GM06990 (cell line): ENCODE measurements around the gene VAV1.
A peak's percentile ranks its signal among the peaks of the same experiment; 100 is the strongest.
"Not testable (repeated sequence)": the region's sequence is repeated elsewhere in the genome, so short reads cannot be mapped to it uniquely, and the experiment has no call there.

Experiments used
- DNase-seq: peaks from one replicate; pipeline ENCODE4 v3.0.0-alpha.2; 2011; ENCODE audit not compliant: insufficient read length; ENCODE audit errors: extremely low read depth
- H3K27me3 ChIP-seq: replicated peaks from 2 replicates; pipeline ENCODE4 v1.6.0; 2011; ENCODE audit warnings: low read length; ENCODE audit not compliant: control insufficient read depth, insufficient read depth
- H3K36me3 ChIP-seq: 2 replicates; pipeline ENCODE4 v1.5.1; 2011; ENCODE audit warnings: low read length; ENCODE audit not compliant: control insufficient read depth, insufficient read depth
- H3K4me3 ChIP-seq: replicated peaks from 2 replicates; pipeline ENCODE4 v1.5.1; 2011; ENCODE audit warnings: low read depth, mild to moderate bottlenecking, control low read depth, low read length
- TF ChIP-seq, protein P1 (sequence below): IDR thresholded peaks from 2 replicates; pipeline ENCODE4 v1.5.1; 2011; ENCODE audit warnings: low read length, control low read depth, mild to moderate bottlenecking, inconsistent platforms; ENCODE audit not compliant: insufficient read depth, poor library complexity, severe bottlenecking

Gene VAV1

DNA sequence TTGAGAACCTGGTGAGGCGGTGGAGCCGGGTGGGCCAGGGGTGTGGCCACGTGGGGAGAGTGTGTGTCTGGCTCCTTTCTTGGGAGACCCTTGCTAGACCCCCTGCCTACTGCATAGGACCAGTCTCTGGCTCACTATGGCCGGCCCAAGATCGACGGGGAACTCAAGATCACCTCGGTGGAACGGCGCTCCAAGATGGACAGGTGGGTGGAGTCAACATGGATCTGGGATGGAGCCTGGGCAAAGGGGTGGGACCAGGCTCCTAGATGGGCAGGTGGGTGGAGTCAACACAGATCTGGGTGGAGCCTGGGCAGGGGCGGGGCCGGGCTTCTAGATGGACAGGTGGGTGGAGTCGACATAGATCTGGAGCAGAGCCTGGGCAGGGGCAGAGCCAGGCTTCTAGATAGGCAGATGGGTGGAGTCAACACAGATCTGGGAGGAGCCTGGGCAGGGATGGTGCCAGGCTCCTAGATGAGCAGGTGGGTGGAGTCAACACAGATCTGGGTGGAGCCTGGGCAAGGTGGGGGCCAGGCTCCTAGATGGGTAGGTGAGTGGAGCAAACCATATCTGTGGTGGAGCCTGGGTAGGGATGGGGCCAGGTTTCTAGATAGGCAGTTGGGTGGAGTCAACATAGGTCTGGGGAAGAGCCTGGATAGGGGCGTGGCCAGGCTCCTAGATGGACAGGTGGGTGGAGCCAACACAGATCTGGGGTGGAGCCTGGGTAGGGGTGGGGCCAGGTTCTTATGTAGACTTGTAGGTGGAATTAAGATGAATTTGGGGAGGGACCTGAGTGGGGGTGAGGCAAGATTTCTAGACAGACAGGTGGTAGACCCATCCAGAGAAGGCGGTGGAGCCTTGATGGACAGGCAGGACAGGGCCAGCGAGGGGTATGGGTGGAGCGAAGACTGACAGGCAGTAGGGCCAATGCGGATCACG lies 56.5 kb downstream of the VAV1 start:
- Histone ChIP-seq H3K27me3 (no peaks in the 10 kb centered on the region), H3K4me3 (no peak overlapping the region), H3K36me3 (peaks cover 44% of the 10 kb centered on the region)
- TF ChIP-seq, protein P1, sequence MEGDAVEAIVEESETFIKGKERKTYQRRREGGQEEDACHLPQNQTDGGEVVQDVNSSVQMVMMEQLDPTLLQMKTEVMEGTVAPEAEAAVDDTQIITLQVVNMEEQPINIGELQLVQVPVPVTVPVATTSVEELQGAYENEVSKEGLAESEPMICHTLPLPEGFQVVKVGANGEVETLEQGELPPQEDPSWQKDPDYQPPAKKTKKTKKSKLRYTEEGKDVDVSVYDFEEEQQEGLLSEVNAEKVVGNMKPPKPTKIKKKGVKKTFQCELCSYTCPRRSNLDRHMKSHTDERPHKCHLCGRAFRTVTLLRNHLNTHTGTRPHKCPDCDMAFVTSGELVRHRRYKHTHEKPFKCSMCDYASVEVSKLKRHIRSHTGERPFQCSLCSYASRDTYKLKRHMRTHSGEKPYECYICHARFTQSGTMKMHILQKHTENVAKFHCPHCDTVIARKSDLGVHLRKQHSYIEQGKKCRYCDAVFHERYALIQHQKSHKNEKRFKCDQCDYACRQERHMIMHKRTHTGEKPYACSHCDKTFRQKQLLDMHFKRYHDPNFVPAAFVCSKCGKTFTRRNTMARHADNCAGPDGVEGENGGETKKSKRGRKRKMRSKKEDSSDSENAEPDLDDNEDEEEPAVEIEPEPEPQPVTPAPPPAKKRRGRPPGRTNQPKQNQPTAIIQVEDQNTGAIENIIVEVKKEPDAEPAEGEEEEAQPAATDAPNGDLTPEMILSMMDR = no peak
- peak; percentile 73 for DNase-seq

- not testable (repeated sequence) for H3K4me3 ChIP-seq, H3K27me3 ChIP-seq, DNase-seq
- peaks cover 44% of the 10 kb centered on the region for H3K36me3 ChIP-seq
Measured at GRCh38 chr19:6829829-6830228, 57.3 kb downstream of the VAV1 start.

DNA sequence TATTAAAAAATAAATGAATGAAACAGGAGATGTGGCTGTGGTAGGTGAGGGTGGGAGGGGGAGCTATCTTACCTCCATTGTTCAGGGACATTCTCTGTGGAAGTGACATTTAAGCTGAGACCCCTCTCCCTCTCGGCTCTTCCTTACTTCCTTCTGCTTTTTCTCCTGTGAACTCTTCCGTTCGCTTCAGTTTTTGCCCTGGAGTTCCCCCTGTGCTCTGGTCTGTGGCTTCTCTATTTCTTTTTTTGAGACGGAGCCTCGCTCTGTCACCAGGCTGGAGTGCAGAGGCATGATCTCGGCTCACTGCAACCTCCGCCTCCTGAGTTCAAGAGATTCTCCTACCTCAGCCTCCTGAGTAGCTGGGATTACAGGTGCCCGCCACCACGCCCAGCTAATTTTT lies 58.6 kb downstream of the VAV1 start:
- DNase-seq, H3K27me3 ChIP-seq, H3K4me3 ChIP-seq: not testable (repeated sequence)
- peaks cover 38% of the 10 kb centered on the region for H3K36me3 ChIP-seq

GRCh38 chr19:6832412-6832811 lies 59.9 kb downstream of the VAV1 start:
- Histone ChIP-seq H3K27me3 (no peaks in the 10 kb centered on the region), H3K36me3 (peaks cover 36% of the 10 kb centered on the region), H3K4me3 (no peak overlapping the region)
- no peak for DNase-seq
- TF ChIP-seq, protein P1 = no peak

DNA sequence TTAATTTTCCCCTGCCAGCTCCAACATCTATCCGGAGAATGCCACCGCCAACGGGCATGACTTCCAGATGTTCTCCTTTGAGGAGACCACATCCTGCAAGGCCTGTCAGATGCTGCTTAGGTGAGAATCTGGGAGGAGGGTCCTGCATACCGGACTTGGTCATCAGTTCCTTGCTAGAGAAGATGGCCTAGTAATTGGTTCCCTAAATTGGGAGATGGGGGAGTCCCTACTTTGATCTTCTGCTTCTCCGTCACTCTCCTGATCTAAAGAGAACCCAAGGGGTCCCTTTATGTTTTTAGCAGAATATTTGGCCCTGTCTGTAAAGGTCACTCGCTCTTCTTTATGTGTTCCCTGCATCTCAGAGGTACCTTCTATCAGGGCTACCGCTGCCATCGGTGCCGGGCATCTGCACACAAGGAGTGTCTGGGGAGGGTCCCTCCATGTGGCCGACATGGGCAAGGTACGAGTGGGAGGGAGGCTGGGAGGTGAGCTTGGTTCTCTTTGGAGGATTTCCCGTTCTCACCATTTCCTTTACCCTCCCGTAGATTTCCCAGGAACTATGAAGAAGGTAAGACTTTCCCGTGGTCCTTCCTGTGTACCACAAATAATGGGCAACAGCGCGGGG lies 60.8 kb downstream of the VAV1 start:
- peaks cover 31% of the 10 kb centered on the region for H3K36me3 ChIP-seq
- no peak for DNase-seq
- TF ChIP-seq, protein P1 = no peak
- H3K4me3 ChIP-seq = no peak overlapping the region
- no peaks in the 10 kb centered on the region for H3K27me3 ChIP-seq

DNA sequence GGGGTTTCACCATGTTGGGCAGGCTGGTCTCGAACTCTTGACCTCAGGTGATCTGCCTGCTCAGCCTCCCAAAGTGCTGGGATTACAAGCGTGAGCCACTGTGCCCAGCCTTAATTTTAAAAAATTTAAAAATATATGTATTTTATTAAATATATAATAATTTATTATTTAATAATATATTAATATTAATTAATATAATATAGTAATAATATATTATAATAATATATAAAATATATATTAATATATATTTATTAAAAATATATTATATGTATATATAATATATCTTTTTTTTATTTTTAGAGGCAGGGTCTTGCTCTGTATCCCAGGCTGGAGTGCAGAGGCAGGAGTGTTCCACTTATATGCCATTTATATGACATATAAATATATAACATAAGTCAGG lies 61.9 kb downstream of the VAV1 start:
- DNase-seq = no peak
- Histone ChIP-seq H3K36me3 (peaks cover 26% of the 10 kb centered on the region), H3K27me3 (no peaks in the 10 kb centered on the region), H3K4me3 (no peak overlapping the region)
- TF ChIP-seq, protein P1 = no peak
